ENCODE results near the gene RCVRN.

- TF ChIP-seq, protein P1, sequence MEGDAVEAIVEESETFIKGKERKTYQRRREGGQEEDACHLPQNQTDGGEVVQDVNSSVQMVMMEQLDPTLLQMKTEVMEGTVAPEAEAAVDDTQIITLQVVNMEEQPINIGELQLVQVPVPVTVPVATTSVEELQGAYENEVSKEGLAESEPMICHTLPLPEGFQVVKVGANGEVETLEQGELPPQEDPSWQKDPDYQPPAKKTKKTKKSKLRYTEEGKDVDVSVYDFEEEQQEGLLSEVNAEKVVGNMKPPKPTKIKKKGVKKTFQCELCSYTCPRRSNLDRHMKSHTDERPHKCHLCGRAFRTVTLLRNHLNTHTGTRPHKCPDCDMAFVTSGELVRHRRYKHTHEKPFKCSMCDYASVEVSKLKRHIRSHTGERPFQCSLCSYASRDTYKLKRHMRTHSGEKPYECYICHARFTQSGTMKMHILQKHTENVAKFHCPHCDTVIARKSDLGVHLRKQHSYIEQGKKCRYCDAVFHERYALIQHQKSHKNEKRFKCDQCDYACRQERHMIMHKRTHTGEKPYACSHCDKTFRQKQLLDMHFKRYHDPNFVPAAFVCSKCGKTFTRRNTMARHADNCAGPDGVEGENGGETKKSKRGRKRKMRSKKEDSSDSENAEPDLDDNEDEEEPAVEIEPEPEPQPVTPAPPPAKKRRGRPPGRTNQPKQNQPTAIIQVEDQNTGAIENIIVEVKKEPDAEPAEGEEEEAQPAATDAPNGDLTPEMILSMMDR (IDR thresholded peaks at IDR 0.05): no peak
- TF ChIP-seq POLR2A (IDR thresholded peaks at IDR 0.05) (no peak), EP300 (IDR thresholded peaks at IDR 0.05) (no peak)
Measured at GRCh38 chr17:9937241-9937761, 32.2 kb upstream of the RCVRN start.

Measured in upper lobe of left lung (tissue), 4 donors.